GM23338 (cell line): ENCODE results near the gene UBP1. TPM values are rescaled to one million over a fixed set of nuclear protein-coding genes. Genes with fewer than 3 reads are reported as not detected.
"Not testable (repeated sequence)": the region's sequence is repeated elsewhere in the genome, so short reads cannot be mapped to it uniquely, and the experiment has no call there.

Experiments used
- ATAC-seq: fragments of 200-7000 bp; cut with Tn5 transposase; 3 replicates; pipeline ENCODE4 v1.9.1; 2020
- DNase-seq: peaks from one replicate; pipeline ENCODE4 v3.0.0-alpha.2; 2015; ENCODE audit warnings: low spot score
- H2AFZ ChIP-seq: fragments of 200-600 bp; sonication (generic); 2 replicates; pipeline ENCODE4 v1.8.0; 2016; ENCODE audit warnings: antibody characterized with exemption, mild to moderate bottlenecking, moderate library complexity
- H3F3A ChIP-seq: fragments of 200-600 bp; sonication (generic); replicated peaks from 2 replicates; pipeline ENCODE4 v1.8.0; 2017; ENCODE audit warnings: antibody characterized with exemption, mixed run types, low read depth
- H3K27ac ChIP-seq: fragments of 200-600 bp; sonication (generic); 2 replicates; pipeline ENCODE4 v1.6.1; 2016; ENCODE audit warnings: low read depth
- H3K27me3 ChIP-seq: fragments of 200-600 bp; sonication (generic); 2 replicates; pipeline ENCODE4 v1.8.0; 2016; ENCODE audit warnings: mild to moderate bottlenecking, mixed run types, moderate library complexity; ENCODE audit not compliant: insufficient read depth
- H3K36me3 ChIP-seq: fragments of 200-600 bp; sonication (generic); 2 replicates; pipeline ENCODE4 v1.8.0; 2016; ENCODE audit warnings: mild to moderate bottlenecking; ENCODE audit not compliant: insufficient read depth
- H3K4me1 ChIP-seq: fragments of 200-600 bp; sonication (generic); 2 replicates; pipeline ENCODE4 v1.8.0; 2016; ENCODE audit warnings: mild to moderate bottlenecking, moderate library complexity; ENCODE audit not compliant: insufficient read depth
- H3K4me2 ChIP-seq: fragments of 200-600 bp; sonication (generic); 2 replicates; pipeline ENCODE4 v1.7.1; 2017; ENCODE audit warnings: mixed run types
- H3K4me3 ChIP-seq: fragments of 200-600 bp; sonication (generic); 2 replicates; pipeline ENCODE4 v1.6.1; 2016; ENCODE audit warnings: mixed run types
- H3K79me2 ChIP-seq: fragments of 200-600 bp; sonication (generic); replicated peaks from 2 replicates; pipeline ENCODE4 v1.8.0; 2017; ENCODE audit warnings: mild to moderate bottlenecking; ENCODE audit not compliant: insufficient read depth
- H3K9me2 ChIP-seq: fragments of 200-600 bp; sonication (generic); 2 replicates; pipeline ENCODE4 v1.8.0; 2017; ENCODE audit not compliant: insufficient read depth
- H4K20me1 ChIP-seq: fragments of 200-600 bp; sonication (generic); replicated peaks from 2 replicates; pipeline ENCODE4 v1.8.0; 2017; ENCODE audit warnings: mild to moderate bottlenecking; ENCODE audit not compliant: insufficient read depth
- H3K27ac Mint-ChIP-seq: 2 replicates; pipeline ENCODE4 v1.8.0; 2020; ENCODE audit warnings: inconsistent platforms, mild to moderate bottlenecking, moderate library complexity, mixed read lengths
- H3K27me3 Mint-ChIP-seq: 3 replicates; pipeline ENCODE4 v1.8.0; 2022; ENCODE audit warnings: low read depth, mild to moderate bottlenecking, moderate library complexity, mixed read lengths, inconsistent platforms; ENCODE audit not compliant: insufficient read depth, poor library complexity
- H3K36me3 Mint-ChIP-seq: 3 replicates; pipeline ENCODE4 v1.8.0; 2021; ENCODE audit warnings: low read depth, mild to moderate bottlenecking, inconsistent platforms, moderate library complexity, mixed read lengths
- H3K4me1 Mint-ChIP-seq: 3 replicates; pipeline ENCODE4 v1.8.0; 2020; ENCODE audit warnings: mild to moderate bottlenecking, inconsistent platforms, mixed read lengths
- H3K4me3 Mint-ChIP-seq: 3 replicates; pipeline ENCODE4 v1.8.0; 2021; ENCODE audit warnings: moderate library complexity, mild to moderate bottlenecking, inconsistent platforms, mixed read lengths
- H3K9me3 Mint-ChIP-seq: 3 replicates; pipeline ENCODE4 v1.8.0; 2020; ENCODE audit warnings: moderate library complexity, mild to moderate bottlenecking, inconsistent platforms, mixed read lengths
- EZH2 ChIP-seq: fragments of 200-600 bp; sonication (generic); IDR thresholded peaks from one replicate; pipeline ENCODE4 v1.8.0; 2017; ENCODE audit warnings: antibody characterized with exemption, mild to moderate bottlenecking, low read depth; ENCODE audit not compliant: unreplicated experiment
- EZH2phosphoT487 ChIP-seq: fragments of 200-600 bp; sonication (generic); IDR thresholded peaks from one replicate; pipeline ENCODE4 v1.8.1; 2018; ENCODE audit warnings: antibody characterized with exemption; ENCODE audit not compliant: unreplicated experiment
- NANOG ChIP-seq: IDR thresholded peaks from 2 replicates; pipeline ENCODE4 v1.6.1; 2016; ENCODE audit warnings: antibody characterized with exemption, borderline replicate concordance
- STAT1 ChIP-seq: IDR thresholded peaks from one replicate; pipeline ENCODE4 v1.6.1; 2016; ENCODE audit warnings: antibody characterized with exemption; ENCODE audit not compliant: unreplicated experiment
- ZNF331 ChIP-seq: fragments of 250-450 bp; sonication (Bioruptor Pico); IDR thresholded peaks from 2 replicates; pipeline ENCODE4 v1.5.0; 2020; ENCODE audit warnings: low read depth, mild to moderate bottlenecking, moderate library complexity
- ZNF462 ChIP-seq: fragments of 250-450 bp; sonication (Bioruptor Pico); IDR thresholded peaks from 2 replicates; pipeline ENCODE4 v1.5.0; 2020; ENCODE audit warnings: mild to moderate bottlenecking, moderate library complexity
- polyA plus RNA-seq: library from polyadenylated mRNA; unstranded; fragments of >200 nt; fragmentation: Nextera tagmentation; extraction: Ambion mirVana; gene quantifications from 2 replicates; pipeline ENCODE4 v1.2.1, GENCODE V29; 2016
- total RNA-seq: library from RNA; depleted of rRNA; stranded (reverse); fragments of >200 nt; shearing (Covaris generic); gene quantifications from 2 replicates; pipeline ENCODE4 v1.2.3, GENCODE V29; 2014

Gene UBP1
- total and polyA plus RNA-seq, 2 experiments from 2014 or later, result 16.8 to 66.8 TPM

DNA sequence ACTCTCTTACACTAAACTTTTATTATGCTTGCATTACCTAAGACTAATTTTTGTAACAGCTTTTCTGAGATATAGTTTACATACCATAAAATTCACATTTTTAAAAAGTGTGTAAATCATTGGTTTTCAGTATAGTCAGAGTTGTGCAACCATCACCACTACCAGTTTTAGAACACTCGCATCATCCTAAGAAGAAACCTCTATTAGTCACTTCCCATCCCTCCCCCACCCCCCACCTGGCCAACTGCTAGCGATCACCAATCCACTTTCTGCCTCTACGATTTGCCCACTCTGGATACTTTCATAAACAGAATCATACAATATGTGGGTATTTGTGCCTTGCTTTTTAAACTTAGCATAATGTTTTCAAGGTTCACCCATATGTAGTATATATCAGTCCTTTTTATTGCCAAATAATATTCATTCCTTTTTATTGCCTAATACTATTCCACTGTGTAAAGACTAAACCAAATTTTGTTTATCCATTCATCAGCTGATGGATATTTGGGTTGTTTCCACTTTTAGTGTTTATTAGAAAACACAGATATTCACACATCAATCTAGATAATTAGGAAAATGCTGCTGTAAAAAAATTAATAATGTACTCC is 23.0 kb downstream of the UBP1 start (continued):
- TF ChIP-seq ZNF462 (CRISPR knock-in tag), result no peak
- no peak for TF ChIP-seq EZH2phosphoT487
- no peak for TF ChIP-seq NANOG
- no peak for TF ChIP-seq STAT1
- TF ChIP-seq ZNF331 (CRISPR knock-in tag), result no peak
- no peak for TF ChIP-seq EZH2

GRCh38 chr3:33410816-33411215 is 29.4 kb downstream of the UBP1 start:
- H3K27me3 ChIP-seq, DNase-seq, H3K9me2 ChIP-seq, H3K4me1 Mint-ChIP-seq, H3K27me3 Mint-ChIP-seq, ATAC-seq, H3K27ac ChIP-seq, H3K4me2 ChIP-seq, H3K27ac Mint-ChIP-seq, H3K4me3 Mint-ChIP-seq, H3K4me1 ChIP-seq, H3K4me3 ChIP-seq, H3K9me3 Mint-ChIP-seq, H2AFZ ChIP-seq, H3F3A ChIP-seq: not testable (repeated sequence)
- peaks cover 12% of the 10 kb centered on the region for H4K20me1 ChIP-seq
- H3K36me3 ChIP-seq, result peaks cover 59% of the 10 kb centered on the region
- H3K36me3 Mint-ChIP-seq, result peaks cover 79% of the 10 kb centered on the region
- peaks cover 23% of the 10 kb centered on the region for H3K79me2 ChIP-seq
